22Rv1 (cell line): ENCODE data around the gene CNTN4.
A peak's percentile ranks its signal among the peaks of the same experiment; 100 is the strongest.

Experiments
- H3K27ac ChIP-seq: fragments of 450-650 bp; 2 replicates; pipeline ENCODE4 v1.5.1; 2017
- ZFX ChIP-seq: fragments of 450-650 bp; IDR thresholded peaks from 2 replicates; pipeline ENCODE4 v1.6.1; 2017; ENCODE audit warnings: antibody characterized with exemption, borderline replicate concordance
- TF ChIP-seq, protein P1 (sequence below): fragments of 450-650 bp; IDR thresholded peaks from 2 replicates; pipeline ENCODE4 v1.5.1; 2017; ENCODE audit warnings: mild to moderate bottlenecking

Gene CNTN4

GRCh38 chr3:3015185-3016089 is 916.8 kb downstream of the CNTN4 start:
- no peak for TF ChIP-seq ZFX
- TF ChIP-seq, protein P1, sequence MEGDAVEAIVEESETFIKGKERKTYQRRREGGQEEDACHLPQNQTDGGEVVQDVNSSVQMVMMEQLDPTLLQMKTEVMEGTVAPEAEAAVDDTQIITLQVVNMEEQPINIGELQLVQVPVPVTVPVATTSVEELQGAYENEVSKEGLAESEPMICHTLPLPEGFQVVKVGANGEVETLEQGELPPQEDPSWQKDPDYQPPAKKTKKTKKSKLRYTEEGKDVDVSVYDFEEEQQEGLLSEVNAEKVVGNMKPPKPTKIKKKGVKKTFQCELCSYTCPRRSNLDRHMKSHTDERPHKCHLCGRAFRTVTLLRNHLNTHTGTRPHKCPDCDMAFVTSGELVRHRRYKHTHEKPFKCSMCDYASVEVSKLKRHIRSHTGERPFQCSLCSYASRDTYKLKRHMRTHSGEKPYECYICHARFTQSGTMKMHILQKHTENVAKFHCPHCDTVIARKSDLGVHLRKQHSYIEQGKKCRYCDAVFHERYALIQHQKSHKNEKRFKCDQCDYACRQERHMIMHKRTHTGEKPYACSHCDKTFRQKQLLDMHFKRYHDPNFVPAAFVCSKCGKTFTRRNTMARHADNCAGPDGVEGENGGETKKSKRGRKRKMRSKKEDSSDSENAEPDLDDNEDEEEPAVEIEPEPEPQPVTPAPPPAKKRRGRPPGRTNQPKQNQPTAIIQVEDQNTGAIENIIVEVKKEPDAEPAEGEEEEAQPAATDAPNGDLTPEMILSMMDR, result peak; percentile 79

GRCh38 chr3:3016226-3016625 is 917.6 kb downstream of the CNTN4 start:
- TF ChIP-seq ZFX, result no peak
- TF ChIP-seq, protein P1, result no peak
- H3K27ac ChIP-seq, result peak overlapping the region; percentile 68

More at GRCh38 chr3:3015185-3016089, 916.8 kb downstream of the CNTN4 start:
- H3K27ac ChIP-seq, result peak overlapping the region; percentile 68

DNA sequence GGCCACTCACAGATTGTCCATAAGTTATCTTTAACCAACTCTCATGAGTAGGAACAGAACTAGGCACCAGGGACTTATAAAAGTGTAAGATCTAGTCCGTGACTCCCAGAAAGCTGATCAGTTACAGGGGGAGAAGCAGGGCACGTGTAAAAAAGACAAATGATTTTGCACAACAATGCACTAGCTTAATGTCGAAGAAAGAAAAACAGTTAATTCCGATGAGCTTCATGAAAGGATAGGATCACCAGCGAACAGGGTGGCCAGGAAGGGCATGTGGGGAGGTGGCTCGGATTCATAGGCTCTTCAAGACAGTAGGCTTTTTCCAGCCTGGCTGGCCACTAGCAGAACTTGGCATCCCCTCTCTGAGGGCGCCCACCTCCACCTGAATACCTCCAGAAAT is 921.5 kb downstream of the CNTN4 start:
- H3K27ac ChIP-seq, result no peak overlapping the region

DNA sequence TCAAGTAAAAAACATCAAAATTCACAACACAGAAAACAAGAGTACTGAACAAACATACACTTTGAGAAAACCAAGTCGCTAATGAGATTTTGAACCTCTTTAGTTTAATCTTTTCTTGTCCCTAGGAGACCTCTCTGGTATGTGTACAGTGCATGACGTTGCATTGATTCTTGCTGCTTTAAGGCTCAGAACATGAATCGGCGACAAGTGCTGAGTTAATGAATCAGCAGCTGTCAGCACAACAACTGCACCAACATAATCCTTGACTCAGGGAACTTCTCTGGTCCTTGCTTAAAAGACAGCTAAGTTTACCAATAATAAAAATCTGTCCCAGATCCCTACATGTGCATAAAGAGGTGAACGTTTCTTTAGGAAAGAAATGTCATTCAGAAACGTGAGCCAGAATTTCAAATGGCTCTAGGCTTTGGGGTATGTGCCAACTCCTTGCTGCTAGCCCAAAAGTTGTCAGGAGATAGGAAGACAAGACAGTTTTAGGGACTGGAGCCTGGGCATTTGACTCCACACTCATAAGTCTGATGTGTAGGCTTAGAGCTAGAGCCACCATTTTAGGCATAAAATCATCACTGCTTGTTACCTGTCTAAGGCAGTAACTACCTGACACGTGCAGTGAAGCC is 924.6 kb downstream of the CNTN4 start:
- no peak overlapping the region for H3K27ac ChIP-seq
- TF ChIP-seq ZFX, result no peak
- TF ChIP-seq, protein P1, result no peak

More for the DNA sequence above, 921.5 kb downstream of the CNTN4 start:
- TF ChIP-seq, protein P1, result no peak
- TF ChIP-seq ZFX, result no peak

DNA sequence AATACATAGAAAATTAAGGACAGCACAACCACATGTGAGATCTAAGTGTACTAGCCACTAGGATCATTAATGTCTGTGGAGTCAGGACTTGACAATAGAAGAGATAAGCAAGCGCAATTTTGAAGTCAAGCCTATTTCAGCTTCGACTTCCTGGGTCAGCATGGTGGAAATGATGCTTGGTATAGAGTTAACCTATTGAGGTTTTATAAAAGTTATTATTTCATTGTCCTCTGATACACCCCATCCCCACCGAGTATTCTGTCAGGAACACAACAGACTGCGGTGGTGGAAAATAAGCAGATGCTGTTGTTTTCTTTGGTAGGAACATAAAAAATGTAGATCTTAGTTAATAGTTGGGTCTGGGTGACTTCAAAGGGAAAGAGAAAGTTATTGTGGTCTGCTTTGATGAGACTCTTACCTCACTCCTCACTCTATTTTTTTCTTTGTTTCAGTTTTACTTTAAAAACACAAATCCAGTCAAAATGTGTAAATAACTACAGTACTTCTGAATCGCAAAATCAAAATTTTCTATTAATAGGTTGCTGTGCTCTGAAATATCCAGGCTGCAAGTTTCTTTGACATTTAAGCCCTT is 929.4 kb downstream of the CNTN4 start:
- TF ChIP-seq, protein P1, result no peak
- no peak for TF ChIP-seq ZFX
- H3K27ac ChIP-seq, result no peak overlapping the region

GRCh38 chr3:3031326-3031725 is 932.7 kb downstream of the CNTN4 start:
- no peak overlapping the region for H3K27ac ChIP-seq
- TF ChIP-seq, protein P1, result no peak
- no peak for TF ChIP-seq ZFX
